Neural cell (in vitro differentiated cells): ENCODE measurements around the gene APOL5. TPM values are rescaled to one million over a fixed set of nuclear protein-coding genes. Genes with fewer than 3 reads are reported as not detected.

ENCODE experiments used
- H2AFZ ChIP-seq: fragments of 200-600, 300-800 bp; sonication (generic), shearing (Covaris generic); 2 replicates; pipeline ENCODE4 v1.6.0; 2014; ENCODE audit warnings: low read depth, mild to moderate bottlenecking, antibody characterized with exemption, low read length, moderate library complexity
- H3F3A ChIP-seq: fragments of 200-600 bp; shearing (Covaris generic); 2 replicates; pipeline ENCODE4 v1.6.1; 2016; ENCODE audit warnings: mild to moderate bottlenecking, moderate library complexity, mixed read lengths, antibody characterized with exemption, low read length; ENCODE audit not compliant: insufficient read depth, poor library complexity, severe bottlenecking
- H3K27ac ChIP-seq: fragments of 200-600, 300-800 bp; sonication (generic), shearing (Covaris generic); 2 replicates; pipeline ENCODE4 v1.5.1; 2014; ENCODE audit warnings: mild to moderate bottlenecking, low read length, moderate library complexity
- H3K27me3 ChIP-seq: fragments of 300-800, 200-600 bp; sonication (generic), shearing (Covaris generic); 2 replicates; pipeline ENCODE4 v1.6.0; 2014; ENCODE audit warnings: mild to moderate bottlenecking, low read depth, low read length, moderate library complexity; ENCODE audit not compliant: insufficient read depth
- H3K36me3 ChIP-seq: fragments of 300-800, 200-600 bp; sonication (generic), shearing (Covaris generic); 2 replicates; pipeline ENCODE4 v1.5.1; 2014; ENCODE audit warnings: mild to moderate bottlenecking, antibody characterized with exemption, low read length, moderate library complexity; ENCODE audit not compliant: insufficient read depth
- H3K4me2 ChIP-seq: fragments of 300-800, 200-600 bp; sonication (generic), shearing (Covaris generic); 2 replicates; pipeline ENCODE4 v1.6.0; 2014; ENCODE audit warnings: mild to moderate bottlenecking, low read length
- H3K4me3 ChIP-seq: fragments of 300-800, 200-600 bp; sonication (generic), shearing (Covaris generic); 2 replicates; pipeline ENCODE4 v1.5.1; 2014; ENCODE audit warnings: mild to moderate bottlenecking, low read length, moderate library complexity
- H3K79me2 ChIP-seq: fragments of 200-600 bp; shearing (Covaris generic); replicated peaks from 2 replicates; pipeline ENCODE4 v1.6.0; 2014; ENCODE audit warnings: mild to moderate bottlenecking, low read length, moderate library complexity; ENCODE audit not compliant: insufficient read depth
- H3K9ac ChIP-seq: fragments of 300-800, 200-600 bp; sonication (generic), shearing (Covaris generic); 2 replicates; pipeline ENCODE4 v1.6.1; 2016; ENCODE audit warnings: mild to moderate bottlenecking, low read length, mixed read lengths
- H3K9me2 ChIP-seq: fragments of 200-600 bp; shearing (Covaris generic); 2 replicates; pipeline ENCODE4 v1.6.1; 2016; ENCODE audit warnings: mild to moderate bottlenecking, low read length, mixed read lengths; ENCODE audit not compliant: insufficient read depth
- H3K9me3 ChIP-seq: fragments of 200-600, 300-800 bp; sonication (generic), shearing (Covaris generic); 2 replicates; pipeline ENCODE4 v1.6.1; 2016; ENCODE audit warnings: mild to moderate bottlenecking, mixed run types, low read length, moderate library complexity, mixed read lengths
- H4K20me1 ChIP-seq: fragments of 200-600 bp; shearing (Covaris generic); 2 replicates; pipeline ENCODE4 v1.6.1; 2016; ENCODE audit warnings: mild to moderate bottlenecking, mixed run types; ENCODE audit not compliant: insufficient read depth
- CTCF ChIP-seq: fragments of 450-650 bp; IDR thresholded peaks from 2 replicates; pipeline ENCODE4 v1.5.1; 2014; ENCODE audit warnings: antibody characterized with exemption, mild to moderate bottlenecking, moderate library complexity; ENCODE audit not compliant: poor library complexity, severe bottlenecking
- EP300 ChIP-seq: fragments of 450-650 bp; conservative IDR thresholded peaks from 2 replicates; pipeline ENCODE4 v1.6.1; 2014; ENCODE audit warnings: antibody characterized with exemption, mild to moderate bottlenecking, moderate library complexity; ENCODE audit not compliant: poor library complexity, severe bottlenecking
- EZH2 ChIP-seq: fragments of 200-600, 300-800 bp; shearing (Covaris generic), sonication (generic); IDR thresholded peaks from 2 replicates; pipeline ENCODE4 v1.6.1; 2014; ENCODE audit warnings: antibody characterized with exemption, low read length, borderline replicate concordance, mild to moderate bottlenecking; ENCODE audit not compliant: insufficient read depth, poor library complexity, severe bottlenecking
- MXI1 ChIP-seq: fragments of 450-650 bp; conservative IDR thresholded peaks from 2 replicates; pipeline ENCODE4 v1.6.1; 2014; ENCODE audit warnings: antibody characterized with exemption, mild to moderate bottlenecking; ENCODE audit not compliant: poor library complexity, severe bottlenecking
- POLR2AphosphoS5 ChIP-seq: IDR thresholded peaks from 2 replicates; pipeline ENCODE4 v1.6.1; 2012
- RAD21 ChIP-seq: fragments of 450-650 bp; conservative IDR thresholded peaks from 2 replicates; pipeline ENCODE4 v1.6.1; 2014; ENCODE audit warnings: antibody characterized with exemption, mild to moderate bottlenecking, moderate library complexity
- SMC3 ChIP-seq: fragments of 450-650 bp; conservative IDR thresholded peaks from 2 replicates; pipeline ENCODE4 v1.6.1; 2014; ENCODE audit warnings: antibody characterized with exemption, mild to moderate bottlenecking, moderate library complexity; ENCODE audit not compliant: poor library complexity
- TAF1 ChIP-seq: IDR thresholded peaks from 2 replicates; pipeline ENCODE4 v1.6.1; 2012; ENCODE audit warnings: low read depth
- polyA plus RNA-seq: library from polyadenylated mRNA; depleted of rRNA; stranded (reverse); fragments of >200 nt; gene quantifications from 2 replicates; pipeline ENCODE4 v1.2.3, GENCODE V29; 2014
- TF ChIP-seq, protein P1 (sequence below): IDR thresholded peaks from 2 replicates; pipeline ENCODE4 v1.6.1; 2012; ENCODE audit warnings: borderline replicate concordance

Gene APOL5
- polyA plus RNA-seq, 1 donor from 2014 or later: not detected

DNA sequence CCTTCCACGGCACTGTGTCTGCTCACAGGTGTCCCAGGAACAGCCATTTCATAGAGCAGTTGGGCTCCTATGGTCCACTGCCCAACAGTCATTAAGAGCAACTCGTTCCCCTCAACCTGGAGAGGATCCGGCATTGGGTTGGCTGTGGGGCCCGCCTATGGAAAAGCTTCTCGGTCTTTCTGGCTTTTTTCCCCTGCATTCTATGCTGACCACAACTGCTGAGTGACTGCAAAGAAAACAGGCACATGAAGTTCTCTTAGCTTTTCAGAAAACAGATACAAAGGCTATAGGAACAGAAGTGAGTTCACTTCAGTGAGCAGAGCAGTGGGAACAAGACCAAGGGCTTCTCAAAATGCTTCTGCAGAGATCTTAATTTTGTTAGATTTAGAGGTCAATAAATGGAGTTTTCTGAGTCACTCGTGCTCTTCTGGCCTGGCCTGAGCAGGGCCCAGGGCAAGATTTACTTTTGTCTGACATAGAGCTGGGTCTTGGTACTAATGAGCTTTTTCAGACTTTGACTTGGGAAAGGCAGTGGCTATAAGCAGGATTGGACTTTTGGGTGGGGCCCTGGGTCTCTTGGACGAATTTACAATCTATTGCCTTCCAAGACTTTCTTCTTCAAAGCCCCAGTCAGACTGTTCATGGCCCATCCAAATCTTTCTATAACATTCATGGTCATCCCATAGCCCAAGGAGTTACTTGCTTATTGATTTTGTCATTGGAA lies 13.6 kb upstream of the APOL5 start:
- TF ChIP-seq MXI1: no peak
- TF ChIP-seq, protein P1, sequence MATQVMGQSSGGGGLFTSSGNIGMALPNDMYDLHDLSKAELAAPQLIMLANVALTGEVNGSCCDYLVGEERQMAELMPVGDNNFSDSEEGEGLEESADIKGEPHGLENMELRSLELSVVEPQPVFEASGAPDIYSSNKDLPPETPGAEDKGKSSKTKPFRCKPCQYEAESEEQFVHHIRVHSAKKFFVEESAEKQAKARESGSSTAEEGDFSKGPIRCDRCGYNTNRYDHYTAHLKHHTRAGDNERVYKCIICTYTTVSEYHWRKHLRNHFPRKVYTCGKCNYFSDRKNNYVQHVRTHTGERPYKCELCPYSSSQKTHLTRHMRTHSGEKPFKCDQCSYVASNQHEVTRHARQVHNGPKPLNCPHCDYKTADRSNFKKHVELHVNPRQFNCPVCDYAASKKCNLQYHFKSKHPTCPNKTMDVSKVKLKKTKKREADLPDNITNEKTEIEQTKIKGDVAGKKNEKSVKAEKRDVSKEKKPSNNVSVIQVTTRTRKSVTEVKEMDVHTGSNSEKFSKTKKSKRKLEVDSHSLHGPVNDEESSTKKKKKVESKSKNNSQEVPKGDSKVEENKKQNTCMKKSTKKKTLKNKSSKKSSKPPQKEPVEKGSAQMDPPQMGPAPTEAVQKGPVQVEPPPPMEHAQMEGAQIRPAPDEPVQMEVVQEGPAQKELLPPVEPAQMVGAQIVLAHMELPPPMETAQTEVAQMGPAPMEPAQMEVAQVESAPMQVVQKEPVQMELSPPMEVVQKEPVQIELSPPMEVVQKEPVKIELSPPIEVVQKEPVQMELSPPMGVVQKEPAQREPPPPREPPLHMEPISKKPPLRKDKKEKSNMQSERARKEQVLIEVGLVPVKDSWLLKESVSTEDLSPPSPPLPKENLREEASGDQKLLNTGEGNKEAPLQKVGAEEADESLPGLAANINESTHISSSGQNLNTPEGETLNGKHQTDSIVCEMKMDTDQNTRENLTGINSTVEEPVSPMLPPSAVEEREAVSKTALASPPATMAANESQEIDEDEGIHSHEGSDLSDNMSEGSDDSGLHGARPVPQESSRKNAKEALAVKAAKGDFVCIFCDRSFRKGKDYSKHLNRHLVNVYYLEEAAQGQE: no peak
- no peak for TF ChIP-seq CTCF
- no peak for TF ChIP-seq POLR2AphosphoS5
- TF ChIP-seq EZH2: no peak
- no peak for TF ChIP-seq RAD21
- TF ChIP-seq EP300: no peak
- TF ChIP-seq TAF1: no peak
- no peak for TF ChIP-seq SMC3
- no peak overlapping the region for H2AFZ ChIP-seq
- H3K27me3 ChIP-seq: no peaks in the 10 kb centered on the region
- no peaks in the 10 kb centered on the region for H4K20me1 ChIP-seq
- H3K9ac ChIP-seq: no peak overlapping the region
- H3K79me2 ChIP-seq: no peaks in the 10 kb centered on the region
- no peaks in the 10 kb centered on the region for H3K36me3 ChIP-seq
- H3K4me3 ChIP-seq: no peak overlapping the region
- no peaks in the 10 kb centered on the region for H3K9me2 ChIP-seq
- no peak overlapping the region for H3K27ac ChIP-seq
- H3K4me2 ChIP-seq: no peak overlapping the region
- no peaks in the 10 kb centered on the region for H3F3A ChIP-seq
- no peaks in the 10 kb centered on the region for H3K9me3 ChIP-seq

DNA sequence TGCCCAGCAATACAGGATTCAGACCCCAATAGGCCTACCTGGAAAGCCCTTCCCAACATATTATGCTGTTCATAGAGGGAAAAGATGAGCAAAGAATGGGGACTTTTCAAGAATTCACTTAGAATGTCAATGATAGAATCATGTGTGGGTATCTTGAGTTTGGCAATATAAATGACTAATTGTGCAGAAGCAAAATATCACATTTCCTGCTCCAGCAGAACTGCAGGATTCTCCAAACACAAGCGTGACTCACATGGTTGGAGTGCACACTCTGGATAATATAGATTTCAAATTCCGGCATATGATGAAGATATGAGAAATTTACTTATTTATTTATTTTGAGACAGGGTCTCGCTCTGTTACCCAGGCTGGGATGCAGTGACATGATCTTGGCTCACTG lies 12.5 kb upstream of the APOL5 start:
- Histone ChIP-seq H3K9me3 (no peaks in the 10 kb centered on the region), H3K36me3 (no peaks in the 10 kb centered on the region), H3K4me3 (no peak overlapping the region), H3K79me2 (no peaks in the 10 kb centered on the region), H3K9me2 (no peaks in the 10 kb centered on the region), H4K20me1 (no peaks in the 10 kb centered on the region), H3K27ac (no peak overlapping the region), H3F3A (no peaks in the 10 kb centered on the region), H3K9ac (no peak overlapping the region), H3K4me2 (no peak overlapping the region), H2AFZ (no peak overlapping the region), H3K27me3 (no peaks in the 10 kb centered on the region)
- no peak for TF ChIP-seq EZH2
- no peak for TF ChIP-seq SMC3
- TF ChIP-seq, protein P1: no peak
- no peak for TF ChIP-seq RAD21
- TF ChIP-seq EP300: no peak
